GM21619 (cell line): ENCODE measurements around the gene FBXL20.
"Not testable (repeated sequence)": the region's sequence is repeated elsewhere in the genome, so short reads cannot be mapped to it uniquely, and the experiment has no call there.

Experiments used
- ATAC-seq: cut with Tn5 transposase; IDR thresholded peaks from one replicate; pipeline ENCODE4 v1.9.1; 2021; ENCODE audit not compliant: unreplicated experiment

The FBXL20 gene

DNA sequence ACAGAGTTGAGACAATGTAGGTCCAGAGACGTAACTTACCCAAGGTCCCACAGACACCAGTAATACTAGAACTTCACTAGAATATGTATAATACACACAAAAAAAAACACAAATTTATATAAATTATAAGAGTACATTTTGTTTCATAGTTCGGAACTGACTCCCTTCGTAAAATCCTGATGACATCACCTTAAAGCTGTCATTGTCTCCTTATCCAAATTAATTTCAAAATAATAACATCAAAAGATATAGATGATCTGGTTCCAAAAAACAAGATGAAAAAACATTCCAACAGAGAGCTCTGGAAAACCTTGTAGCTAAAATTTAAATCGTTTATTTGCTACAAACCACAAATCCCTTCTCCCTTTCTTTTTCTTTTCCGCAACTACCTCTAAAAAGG is 10.0 kb downstream of the FBXL20 start:
- ATAC-seq, result no peak

DNA sequence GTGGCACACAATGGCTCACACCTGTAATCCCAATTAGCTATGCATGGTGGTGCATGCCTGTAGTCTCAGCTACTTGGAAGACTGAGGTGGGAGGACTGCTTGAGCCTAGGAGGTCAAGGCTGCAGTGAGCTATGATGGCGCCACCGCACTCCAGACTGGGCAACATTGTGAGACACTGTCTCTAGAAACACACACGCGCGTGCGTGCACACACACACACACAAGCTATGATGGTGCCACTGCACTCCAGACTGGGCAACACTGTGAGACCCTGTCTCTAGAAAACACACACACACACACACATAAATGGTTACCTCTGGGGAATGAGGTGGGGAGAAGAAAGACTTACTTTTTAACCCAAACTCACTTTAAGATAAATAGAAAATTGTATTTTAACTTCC is 16.4 kb downstream of the FBXL20 start:
- no peak for ATAC-seq

DNA sequence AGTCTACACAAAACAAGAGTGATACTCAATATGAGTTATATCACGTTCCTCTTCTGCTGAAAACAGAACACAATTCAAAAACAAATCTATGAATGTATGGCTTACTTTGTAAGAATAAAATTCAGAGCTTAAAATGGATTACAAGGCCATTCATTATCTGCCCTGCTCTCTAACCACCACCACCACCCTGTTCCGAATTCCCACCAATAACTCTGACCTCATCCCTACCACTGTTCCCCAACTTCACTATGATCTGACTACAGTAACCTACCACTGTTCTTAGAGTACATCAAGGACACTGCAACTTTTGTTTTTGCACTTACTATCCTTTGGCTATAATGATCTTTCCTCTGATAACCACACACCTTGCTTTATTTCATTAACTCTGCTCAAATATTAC is 21.3 kb downstream of the FBXL20 start:
- ATAC-seq, result no peak

DNA sequence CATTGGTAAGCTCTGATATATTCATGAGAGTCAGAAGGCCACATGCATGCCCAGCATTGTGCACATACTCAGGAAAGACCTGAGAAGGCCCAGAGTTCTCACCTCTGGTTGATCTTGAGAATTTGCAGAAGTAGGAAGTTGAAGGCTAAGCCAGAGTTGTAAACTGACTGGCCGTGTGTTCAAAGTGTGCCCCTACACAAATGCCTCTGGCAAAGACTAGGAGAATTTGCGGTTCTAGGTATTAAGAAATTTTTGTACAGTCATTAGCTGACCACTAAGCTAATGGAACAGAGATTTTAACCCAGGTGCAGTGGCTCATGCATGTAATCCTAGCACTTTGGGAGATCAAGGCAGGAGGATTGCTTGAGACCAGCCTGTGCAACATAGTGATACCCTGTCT is 25.0 kb downstream of the FBXL20 start:
- ATAC-seq, result no peak

DNA sequence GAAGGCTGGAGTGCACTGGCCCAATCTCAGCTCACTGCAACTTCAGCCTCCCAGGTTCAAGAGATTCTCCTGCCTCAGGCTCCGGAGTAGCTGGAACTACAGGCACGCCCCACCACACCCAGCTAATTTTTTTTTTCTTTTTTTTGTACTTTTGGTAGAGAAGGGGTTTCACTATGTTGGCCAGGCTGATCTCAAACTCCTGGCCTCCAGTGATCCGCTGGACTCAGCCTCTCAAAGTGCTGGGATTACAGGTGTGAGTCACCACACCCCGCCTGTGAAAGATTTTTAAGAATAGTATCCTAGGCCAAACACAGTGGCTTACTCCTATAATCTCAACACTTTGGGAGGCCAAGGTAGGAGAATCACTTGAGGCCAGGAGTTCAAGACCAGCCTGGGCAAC is 33.6 kb downstream of the FBXL20 start:
- ATAC-seq, result not testable (repeated sequence)

DNA sequence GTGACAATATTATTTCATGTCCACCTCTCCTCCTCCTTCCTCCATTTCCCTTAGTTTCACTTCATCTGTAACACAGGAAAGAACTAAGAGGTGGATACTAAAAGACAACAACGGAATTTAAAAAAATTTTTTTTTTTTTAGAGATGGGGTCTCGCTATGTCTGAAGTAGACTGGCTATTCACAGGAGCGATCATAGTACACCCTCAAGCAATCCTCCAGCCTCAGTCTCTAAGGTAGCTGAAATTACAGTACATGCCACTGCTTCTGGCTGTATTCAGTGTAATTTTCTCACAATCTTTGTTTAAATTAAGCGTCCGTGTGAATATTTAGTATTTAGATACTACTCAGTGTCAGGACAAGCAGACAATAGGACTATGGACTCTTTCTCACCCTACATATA is 35.6 kb downstream of the FBXL20 start:
- ATAC-seq, result no peak

DNA sequence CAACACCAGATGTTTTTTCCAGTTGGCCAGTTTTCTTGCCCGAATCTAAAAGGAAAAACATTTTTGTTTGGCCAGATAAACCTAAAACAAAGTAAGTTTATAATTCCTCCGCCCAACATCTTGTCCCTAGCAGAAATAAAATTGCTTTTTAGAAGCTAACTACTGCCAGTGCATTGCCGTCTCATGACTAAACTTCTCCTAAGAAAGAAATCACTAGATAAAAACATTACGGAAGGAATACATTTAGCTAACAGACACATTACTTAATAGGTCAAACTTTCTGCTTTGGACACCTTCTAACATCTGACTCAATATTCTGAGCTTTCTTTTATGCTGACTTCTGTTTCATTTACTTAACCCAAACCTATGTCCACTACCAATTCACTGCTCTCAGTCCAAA is 36.2 kb downstream of the FBXL20 start:
- no peak for ATAC-seq

DNA sequence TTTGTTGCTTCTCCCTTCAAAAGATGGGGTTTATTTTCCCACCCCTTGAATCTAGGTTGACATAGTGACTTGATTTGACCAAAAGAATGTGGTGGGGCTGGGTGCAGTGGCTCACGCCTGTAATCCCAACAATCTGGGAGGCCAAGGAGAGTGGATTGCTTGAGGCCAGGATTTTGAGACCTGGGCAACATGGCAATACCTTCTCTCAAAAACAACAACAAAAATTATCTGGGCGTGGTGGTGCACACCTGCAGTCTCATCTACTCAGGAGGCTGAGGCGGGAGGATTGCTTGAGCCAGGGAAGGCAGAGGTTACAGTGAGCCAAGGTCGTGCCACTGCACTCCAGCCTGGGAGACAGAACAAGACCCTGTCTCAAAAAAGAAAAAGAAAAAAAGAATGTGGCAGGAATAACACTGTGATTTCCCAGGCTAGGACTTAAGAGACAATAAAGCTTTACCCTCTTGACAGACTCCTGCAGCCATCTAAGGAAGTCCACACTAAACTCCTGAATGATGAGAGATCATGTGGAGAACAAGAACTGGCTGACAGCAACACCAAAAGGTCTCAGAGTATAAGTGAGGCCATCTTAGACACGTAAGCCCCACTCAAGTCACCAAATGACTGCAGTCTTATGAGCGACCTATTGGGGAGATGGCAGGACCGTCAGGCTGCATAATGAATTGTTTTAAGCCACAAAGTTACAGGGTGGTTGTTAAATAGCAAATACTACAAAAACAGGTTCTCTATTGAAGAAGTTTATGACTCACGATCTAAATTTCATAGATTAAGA is 37.0 kb downstream of the FBXL20 start:
- ATAC-seq, result no peak

DNA sequence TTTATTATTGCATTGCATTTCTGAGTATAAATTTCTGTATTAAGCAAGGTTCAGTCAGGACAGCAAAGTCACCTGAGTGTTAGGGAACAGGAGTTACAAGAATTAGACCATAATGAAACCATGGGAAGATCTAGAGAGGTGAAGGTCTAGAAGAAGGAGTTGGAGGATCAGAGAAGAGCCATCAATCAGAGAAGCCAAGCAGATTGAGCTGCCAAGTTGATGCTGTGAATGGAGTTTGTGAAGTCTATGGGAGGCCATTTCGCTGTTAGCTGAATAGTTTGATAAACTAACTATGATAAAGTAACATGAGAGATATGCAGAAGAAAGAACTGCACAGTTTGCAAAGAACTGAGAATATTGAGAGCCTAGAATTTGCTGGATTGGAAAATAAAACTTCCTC is 40.4 kb downstream of the FBXL20 start:
- ATAC-seq, result no peak

DNA sequence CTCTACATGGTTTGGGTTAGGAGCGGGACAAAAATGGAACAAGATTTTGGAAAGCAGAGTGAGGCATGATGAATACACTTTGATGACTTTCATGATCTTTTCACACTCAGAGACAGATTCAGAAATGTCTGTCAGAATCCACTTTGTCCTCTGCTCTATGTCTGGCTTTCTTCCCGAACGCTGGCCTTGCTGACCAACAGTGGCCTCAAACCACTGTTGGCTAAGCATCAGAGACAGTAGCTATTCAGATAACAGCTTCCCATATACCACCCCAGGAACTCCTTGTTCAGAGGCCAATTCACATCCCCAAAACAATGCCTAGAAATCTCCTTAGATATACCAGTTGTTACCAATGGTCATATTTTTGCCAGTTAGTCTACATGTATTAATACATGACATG is 40.9 kb downstream of the FBXL20 start:
- ATAC-seq, result no peak

DNA sequence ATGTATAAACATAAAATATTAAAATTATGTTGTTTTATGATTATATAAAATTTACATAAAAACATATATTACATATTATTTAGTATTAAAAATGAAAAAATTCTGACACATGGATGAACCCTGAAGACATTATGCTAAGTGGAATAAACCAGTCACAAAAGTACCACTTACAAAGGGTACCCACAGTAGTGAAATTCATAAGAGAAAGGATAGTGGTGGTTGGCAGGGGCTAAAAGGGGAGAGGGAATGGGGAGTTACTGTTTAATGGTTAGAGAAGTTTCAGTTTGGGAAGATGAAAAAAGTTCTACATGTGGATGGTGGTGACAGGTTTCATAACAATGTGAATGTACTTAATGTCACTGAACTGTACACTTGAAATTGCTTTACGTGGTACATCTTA is 41.4 kb downstream of the FBXL20 start:
- ATAC-seq, result no peak

DNA sequence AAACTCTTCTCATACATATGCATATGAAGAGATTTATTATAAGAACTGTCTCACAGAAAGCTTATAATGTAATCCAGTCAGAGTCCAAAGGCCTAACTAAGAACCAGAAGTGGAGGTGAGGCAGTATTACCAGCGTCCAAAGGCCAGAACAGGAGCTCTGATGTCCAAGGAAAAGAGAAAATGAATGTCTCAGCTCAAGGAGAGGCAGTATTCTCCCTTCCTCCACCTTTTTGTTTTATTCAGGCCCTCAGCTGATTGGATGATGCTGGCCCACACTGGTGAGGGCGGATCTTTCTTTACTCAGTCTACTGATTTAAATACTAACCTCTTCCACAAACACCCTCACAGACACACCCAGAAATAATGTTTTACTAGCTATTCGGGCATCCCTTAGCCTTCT is 43.4 kb downstream of the FBXL20 start:
- no peak for ATAC-seq

DNA sequence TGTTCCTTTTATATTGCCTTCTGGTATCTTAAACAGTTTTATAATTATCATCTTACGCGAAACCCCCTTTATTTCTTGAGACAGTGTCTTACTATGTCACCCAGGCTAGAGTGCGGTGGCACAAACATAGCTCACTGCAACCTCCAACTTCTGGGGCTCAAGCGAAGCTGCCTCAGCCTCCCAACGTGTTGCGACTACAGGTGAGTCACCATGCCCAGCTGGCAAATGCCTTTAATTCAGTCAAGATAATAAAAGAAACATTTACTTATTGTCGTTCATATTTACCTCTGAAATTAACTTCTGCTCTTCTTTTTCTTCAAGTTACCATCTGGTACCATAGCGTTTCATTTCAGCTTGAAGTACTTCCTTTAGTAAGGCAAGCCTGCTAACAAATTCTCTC is 43.9 kb downstream of the FBXL20 start:
- ATAC-seq, result no peak

DNA sequence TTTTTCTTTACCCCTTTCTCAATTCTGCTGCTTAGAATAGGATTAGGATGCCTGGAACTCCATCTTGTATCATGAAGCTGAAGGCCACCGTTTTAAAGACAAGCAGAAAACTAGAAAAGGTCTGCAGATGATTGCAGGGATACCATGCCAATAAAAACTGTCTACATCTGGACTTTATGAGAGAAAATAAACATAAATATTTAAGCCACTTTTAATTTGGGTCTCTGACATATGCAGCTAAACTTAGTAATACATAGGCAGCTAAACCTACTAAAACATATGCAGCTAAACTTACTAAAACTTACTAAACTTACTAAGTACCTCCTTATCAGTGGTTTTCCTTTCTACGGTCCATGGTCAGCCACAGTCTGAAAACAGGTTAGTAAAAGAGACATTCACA is 48.4 kb downstream of the FBXL20 start:
- ATAC-seq, result no peak

DNA sequence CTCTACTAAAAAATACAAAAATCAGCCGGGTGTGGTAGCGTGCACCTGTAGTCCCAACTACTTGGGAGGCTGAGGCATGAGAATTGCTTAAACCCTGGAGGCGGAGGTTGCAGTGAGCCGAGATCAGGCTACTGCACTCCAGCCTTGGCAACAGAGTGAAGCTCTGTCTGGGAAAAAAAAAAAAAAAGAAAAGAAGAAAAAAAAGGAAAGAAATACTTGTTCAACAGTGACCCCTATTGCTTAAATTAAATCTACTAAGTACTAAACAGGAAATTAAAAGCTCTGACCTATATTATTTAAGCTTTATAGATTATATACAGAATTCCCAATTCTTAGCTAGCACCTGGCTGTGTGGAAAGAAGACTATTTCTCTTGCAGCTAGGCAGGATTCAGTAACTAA is 48.9 kb downstream of the FBXL20 start:
- ATAC-seq, result no peak

DNA sequence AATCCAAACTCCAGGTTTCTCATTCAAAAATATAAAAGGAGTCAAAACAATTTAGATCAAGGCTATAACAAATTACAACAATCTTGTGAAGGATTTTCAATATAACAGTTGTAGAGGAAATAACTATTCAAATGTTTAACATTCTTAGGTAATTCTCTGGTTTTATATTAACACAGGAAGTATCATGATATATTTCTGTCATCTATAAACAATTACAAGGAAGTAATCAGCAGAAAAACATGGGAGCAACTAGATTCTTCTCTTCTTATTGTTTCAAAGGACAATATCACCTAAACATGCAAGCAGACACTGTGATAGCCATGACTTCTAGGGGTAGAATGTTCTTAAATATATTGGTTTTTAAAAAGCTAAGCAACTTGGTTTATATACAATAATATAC is 49.9 kb downstream of the FBXL20 start:
- ATAC-seq, result no peak

DNA sequence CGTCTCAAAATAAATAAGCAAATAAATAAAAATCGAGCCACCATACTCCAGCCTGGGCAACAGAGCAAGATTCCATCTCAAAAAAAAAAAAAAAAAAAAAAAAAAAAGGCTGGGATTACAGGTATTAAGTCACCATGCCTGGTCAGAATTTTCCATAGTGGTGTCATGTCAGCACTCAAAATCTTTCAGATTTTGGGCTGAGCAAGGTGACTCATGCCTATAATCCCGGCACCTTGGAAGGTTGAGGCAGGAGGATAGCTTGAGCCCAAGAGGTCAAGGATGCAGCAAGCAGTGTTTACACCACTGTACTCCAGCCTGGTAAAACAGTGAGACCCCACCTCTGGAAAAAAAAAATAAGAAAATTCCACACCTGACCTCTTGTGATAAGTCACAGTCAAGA is 52.2 kb downstream of the FBXL20 start:
- ATAC-seq, result no peak

DNA sequence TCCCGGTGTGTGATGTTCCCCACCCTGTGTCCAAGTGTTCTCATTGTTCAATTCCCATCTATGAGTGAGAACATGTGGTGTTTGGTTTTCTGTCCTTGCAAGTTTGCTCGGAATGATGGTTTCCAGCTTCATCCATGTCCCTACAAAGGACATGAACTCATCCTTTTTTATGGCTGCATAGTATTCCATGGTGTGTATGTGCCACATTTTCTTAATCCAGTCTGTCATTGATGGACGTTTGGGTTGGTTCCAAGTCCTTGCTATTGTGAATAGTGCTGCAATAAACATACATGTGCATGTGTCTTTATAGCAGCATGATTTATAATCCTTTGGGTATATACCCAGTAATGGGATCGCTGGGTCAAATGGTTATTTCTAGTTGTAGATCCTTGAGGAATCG is 54.6 kb downstream of the FBXL20 start:
- not testable (repeated sequence) for ATAC-seq

DNA sequence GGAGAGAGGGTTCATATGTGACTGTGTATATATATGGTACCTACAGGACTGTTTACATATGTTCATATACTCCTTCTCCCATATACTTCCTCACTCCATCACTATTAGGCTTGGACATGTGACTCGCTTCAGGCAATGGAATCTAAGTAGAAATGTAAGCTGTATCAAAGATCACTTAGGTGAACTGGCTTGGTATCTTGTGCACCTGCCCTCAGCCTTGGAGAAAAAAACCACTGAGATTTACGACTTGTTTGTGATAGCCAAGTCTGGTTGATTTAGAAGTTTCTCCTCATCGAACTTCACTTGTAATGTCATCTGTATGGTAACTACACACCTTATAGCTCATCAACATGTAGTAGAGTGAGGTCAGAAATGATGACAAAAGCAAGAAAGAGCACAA is 59.9 kb downstream of the FBXL20 start:
- ATAC-seq, result no peak

DNA sequence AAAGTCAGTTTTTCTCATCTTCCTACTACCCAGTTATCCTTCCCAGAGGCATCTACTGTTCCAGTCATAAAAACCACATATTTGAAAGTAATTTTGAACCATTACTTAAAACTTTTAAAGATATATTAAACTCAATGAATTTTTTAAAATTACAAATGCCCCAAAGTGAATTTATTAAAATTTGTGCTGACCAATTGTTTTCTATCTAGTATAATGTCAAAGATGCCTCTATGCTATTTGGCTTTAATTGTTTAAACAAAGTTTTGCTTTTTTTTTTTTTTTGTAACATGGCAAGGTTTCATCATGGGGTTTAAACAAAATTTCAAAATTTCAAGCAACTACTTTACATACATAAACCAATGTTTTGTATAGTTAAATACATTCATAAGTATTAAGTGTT is 60.7 kb downstream of the FBXL20 start:
- ATAC-seq, result no peak

DNA sequence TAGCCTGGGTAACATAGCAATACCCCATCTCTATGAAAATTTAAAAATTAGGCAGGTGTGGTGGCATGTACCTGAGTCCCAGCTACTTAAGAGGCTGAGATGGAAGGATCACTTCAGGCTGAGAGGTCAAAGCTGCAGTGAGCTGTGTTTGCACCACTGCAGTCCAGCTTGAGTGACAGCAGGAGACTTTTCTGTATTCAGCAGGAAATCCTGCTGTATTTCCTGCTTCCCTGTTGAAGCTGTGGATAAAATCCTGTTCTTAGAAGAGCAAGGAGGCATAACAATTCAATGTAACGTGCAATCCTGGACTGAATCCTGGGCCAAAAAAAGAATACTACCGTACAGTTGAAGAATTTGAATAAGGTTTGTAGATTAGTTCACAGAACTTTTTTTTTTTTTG is 62.2 kb downstream of the FBXL20 start:
- ATAC-seq, result no peak

DNA sequence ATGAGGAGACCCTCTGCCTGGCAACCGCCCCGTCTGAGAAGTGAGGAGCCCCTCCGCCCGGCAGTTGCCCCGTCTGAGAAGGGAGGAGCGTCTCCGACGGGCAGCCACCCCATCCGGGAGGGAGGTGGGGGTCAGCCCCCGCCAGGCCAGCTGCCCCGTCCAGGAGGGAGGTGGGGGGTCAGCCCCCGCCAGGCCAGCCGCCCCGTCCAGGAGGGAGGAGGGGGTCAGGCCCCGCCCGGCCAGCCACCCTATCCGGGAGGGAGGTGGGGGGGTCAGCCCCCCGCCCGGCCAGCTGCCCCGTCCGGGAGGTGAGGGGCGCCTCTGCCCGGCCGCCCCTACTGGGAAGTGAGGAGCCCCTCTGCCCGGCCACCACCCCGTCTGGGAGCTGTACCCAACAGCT is 63.8 kb downstream of the FBXL20 start:
- not testable (repeated sequence) for ATAC-seq

DNA sequence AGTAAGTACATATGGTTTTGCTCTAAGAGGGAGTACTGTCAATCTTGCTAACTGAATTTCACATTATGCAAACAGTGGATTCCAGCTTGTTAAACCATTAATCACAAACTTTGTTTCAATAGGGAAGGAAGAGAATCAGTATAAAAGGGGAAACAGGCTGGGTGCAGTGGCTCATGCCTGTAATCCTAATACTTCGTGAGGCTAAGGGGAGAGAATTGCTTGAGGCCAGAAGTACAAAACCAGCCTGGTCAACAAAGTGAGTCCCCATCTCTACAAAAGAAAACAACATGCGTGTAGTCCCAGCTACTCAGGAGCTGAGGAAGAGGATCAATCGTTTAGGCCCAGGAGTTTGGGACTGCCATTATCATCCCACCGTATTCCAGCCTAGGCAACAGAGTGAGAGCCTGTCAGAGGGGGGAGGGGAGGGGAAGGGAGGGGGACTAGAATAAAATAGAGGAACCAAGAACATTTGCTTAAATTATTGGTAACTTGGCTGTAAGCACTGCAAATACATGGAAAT is 65.7 kb downstream of the FBXL20 start:
- ATAC-seq, result no peak
